GM19395 (cell line): Measurements from ENCODE around the gene SIAH1.
A peak's percentile ranks its signal among the peaks of the same experiment; 100 is the strongest.
"Not testable (repeated sequence)": the region's sequence is repeated elsewhere in the genome, so short reads cannot be mapped to it uniquely, and the experiment has no call there.

ENCODE experiments used
- ATAC-seq: cut with Tn5 transposase; IDR thresholded peaks from one replicate; pipeline ENCODE4 v1.9.1; 2021; ENCODE audit warnings: mild to moderate bottlenecking, moderate library complexity; ENCODE audit not compliant: unreplicated experiment

The SIAH1 gene, protein sequence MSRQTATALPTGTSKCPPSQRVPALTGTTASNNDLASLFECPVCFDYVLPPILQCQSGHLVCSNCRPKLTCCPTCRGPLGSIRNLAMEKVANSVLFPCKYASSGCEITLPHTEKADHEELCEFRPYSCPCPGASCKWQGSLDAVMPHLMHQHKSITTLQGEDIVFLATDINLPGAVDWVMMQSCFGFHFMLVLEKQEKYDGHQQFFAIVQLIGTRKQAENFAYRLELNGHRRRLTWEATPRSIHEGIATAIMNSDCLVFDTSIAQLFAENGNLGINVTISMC

GRCh38 chr16:48385253-48386150 is at the start of gene SIAH1:
TSS of gene SIAH1 (minus strand) at chr16:48385413. CDS start at chr16:48362428, 22,985 bp downstream.
- peak; percentile 58 for ATAC-seq

DNA sequence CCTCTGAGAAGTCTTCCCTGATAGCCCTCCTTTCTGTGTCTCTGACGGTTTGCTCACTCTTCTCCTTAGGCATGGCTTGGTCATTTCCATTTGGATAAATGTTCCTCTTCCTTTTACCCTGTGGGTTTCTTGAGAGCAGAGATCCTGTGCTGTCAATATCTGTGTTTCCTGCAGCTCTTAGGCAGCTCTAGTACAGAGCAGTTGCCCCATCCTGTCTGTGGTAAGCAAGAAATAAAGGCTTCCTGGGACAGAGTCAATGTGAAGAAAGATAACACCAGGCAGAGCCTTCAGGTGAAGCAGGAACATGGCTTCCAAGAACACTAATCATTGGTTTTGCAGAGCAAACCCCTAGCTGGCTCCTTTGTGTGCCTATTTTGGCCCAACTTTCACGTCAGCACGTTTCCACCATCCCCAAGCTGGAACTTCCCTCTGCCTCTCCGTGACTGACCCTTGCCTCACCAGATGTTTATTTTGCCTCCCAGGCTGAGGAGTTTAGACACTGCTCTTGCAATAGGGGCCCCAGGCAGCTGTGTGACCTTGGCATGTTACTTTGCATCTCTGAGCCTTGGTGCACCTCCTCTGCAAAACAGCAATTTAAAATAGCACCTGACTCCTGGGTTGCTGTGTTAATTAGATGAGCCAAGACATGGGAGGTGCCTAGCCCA is 49.6 kb upstream of the SIAH1 start:
- ATAC-seq: no peak

DNA sequence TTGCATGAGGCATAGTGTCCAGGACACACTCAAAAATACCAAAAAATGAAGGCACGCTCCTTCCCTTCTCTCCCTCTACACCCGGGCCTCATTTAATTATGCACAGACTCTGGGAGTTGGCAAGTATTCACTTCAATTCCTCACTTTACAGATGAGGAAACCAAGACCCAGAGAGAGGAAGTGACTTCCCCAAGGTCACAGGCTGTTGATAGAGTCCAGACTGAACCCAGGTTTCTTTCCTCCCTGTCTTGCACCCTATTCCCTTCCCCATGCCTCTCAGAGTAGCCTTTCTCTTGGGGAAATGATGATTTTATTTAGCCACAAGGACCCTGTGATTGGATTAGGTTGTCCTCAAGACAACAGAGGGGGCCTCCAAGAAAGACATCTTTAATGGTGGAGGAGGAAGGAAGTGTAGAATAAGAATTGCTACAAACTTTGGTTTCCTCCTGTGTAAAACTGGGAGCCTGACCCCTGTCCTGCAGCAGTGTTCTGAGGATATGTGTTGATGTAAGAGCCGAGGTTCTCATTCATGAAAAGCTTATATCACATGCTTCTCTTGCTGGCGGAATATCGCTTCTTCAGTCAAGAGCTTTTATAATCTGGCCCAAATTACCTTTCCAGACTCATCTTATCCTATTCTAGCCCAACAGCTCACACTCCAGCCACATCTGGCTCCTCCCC is 48.8 kb upstream of the SIAH1 start:
- no peak for ATAC-seq

DNA sequence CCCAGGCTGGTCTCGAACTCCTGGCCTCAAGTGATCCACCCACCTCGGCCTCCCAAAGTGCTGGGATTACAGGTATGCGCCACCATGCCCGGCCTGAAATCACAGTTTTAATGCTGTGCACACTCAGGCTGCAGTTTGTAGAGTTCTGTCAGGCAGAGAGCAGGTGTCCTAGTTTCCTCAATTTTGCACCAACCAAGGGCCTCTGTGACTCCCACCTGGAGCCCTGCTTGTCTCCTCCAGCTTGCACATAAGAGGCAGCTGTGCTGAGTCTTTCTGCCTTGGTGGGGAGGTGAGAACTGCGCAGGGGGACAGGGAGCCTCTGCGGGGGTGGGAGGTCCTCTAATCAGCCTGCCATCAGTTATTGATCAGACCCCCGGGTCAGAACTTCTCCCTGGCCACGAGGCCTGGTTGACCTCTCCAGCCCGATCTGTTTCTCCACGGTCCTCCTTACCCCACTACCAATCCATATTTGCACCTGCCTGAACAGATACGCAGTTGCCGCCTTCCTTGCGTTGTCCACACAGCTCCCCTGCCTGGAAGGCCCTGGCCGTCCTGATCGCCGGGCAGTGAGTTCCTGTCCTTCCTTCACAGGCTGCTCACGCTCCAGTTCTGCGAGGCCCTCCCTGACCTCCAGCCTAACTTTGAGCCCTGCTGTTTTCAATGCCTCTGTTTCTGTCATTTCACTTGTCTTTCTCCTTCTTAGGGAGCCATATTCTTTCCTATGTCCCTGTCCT is 48.1 kb upstream of the SIAH1 start:
- no peak for ATAC-seq

DNA sequence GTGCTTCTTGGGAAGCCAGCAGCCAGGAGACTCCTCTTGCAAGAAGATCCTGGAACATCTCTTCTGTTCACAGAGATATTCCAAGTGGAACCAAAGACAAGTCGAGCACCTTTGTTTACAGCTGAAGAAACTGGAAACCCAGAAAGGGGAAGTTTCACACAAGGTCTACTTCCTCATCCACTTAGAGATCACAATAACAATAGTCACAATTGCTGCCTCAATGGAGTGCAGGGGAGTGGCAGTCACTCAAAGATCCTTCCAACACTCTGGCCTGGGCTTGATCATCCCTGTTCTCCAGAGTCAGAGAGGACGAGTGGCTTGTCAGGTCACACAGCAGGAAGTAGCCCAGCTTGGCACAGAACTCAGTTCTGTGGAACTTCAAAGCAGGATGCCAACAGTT is 46.9 kb upstream of the SIAH1 start:
- ATAC-seq: peak; percentile 83

DNA sequence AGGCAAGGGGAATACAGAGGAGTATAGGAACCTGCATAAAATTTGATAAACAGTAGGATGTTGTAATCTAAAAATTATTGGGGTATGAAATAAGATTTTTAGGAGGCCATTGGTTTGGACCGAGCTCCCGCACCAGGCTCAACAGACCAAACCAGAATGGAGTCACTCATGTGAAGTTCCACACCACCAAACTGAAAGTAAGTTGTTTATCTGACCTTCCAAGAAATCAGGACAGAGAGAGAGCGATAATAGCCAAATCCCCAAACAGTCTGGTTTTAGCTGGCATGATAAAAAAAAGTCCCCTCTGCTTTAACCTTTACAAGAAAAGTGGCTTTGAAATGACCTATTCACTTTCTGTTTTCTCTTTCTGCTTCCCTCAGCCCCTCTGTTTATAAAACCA is 45.7 kb upstream of the SIAH1 start:
- no peak for ATAC-seq

DNA sequence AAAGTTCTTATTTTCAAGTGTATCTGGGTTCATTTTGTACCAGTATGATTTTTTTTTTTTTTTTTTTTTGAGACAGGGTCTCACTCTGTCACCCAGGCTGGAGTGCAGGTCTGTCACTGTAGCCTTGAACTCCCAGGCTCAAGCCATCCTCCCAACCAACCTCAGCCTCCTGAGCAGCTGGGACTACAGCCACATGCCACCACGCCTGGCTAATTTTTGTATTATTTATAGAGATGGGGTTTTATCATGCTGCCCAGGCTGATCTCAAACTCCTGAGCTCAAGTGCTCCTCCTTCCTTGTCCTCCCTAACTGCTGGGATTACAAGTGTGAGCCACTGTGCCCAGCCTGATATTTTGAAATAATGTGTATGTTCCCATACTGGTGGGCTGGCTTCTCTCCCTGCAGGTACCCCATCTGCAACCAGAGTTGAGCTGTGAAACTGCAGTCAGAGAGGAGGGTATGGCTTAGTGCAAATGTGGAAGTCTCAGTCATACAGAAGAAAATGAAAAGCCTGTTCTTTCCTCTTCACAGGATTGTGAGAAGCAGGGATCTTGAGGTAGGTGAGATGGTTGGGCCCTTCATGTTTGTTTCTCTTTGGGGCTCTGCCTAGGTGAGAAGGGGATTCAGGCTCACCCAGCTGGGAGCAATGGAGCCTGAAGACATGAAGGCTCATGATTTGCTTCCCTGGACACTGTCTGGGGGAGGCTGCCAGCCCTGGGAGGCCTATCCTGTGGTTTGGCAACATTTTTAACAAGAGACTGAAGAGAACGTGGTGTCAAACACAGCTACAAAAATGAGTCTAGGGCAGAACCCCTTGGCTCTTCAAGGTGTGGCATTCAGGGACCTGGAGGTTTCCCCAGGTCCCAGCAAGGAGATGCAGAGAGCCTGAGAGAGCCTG is 41.3 kb upstream of the SIAH1 start:
- no peak for ATAC-seq

- no peak for ATAC-seq
These were observed 37.3 kb upstream of the SIAH1 start for GRCh38 chr16:48422537-48422936.

GRCh38 chr16:48421741-48422140 is 36.5 kb upstream of the SIAH1 start:
- no peak for ATAC-seq

DNA sequence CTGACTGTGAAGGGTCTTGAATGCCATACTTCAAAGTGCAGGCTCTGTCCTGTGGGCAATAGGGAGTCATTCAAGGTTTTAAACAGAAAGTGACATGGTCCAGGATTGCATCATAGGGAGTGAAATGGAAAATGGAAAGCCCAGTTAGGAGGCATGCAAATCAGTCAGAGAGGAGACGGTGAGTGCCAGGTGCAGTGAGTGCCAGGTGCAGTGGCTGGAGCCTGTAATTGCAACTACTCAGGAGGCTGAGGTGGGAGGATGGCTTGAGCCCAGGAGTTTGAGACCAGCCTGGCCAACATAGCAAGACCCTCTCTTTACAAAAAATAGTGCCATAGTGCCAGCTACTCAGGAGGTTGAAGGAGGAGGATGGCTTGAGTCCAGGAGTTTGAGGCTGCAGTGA is 35.2 kb upstream of the SIAH1 start:
- no peak for ATAC-seq

DNA sequence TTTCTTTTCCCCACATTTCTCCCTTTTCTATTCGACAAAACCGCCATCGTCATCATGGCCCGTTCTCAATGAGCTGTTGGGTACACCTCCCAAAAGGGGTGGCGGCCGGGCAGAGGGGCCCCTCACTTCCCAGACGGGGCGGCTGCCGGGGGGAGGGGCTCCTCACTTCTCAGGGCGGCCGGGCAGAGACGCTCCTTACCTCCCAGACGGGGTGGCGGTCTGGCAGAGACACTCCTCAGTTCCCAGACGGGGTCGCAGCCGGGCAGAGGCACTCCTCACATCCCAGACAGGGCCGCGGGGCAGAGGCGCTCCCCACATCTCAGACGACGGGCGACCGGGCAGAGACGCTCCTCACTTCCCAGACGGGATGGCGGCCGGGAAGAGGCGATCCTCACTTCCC is 31.4 kb upstream of the SIAH1 start:
- not testable (repeated sequence) for ATAC-seq

GRCh38 chr16:48413272-48413671 is 28.1 kb upstream of the SIAH1 start:
- ATAC-seq: no peak

GRCh38 chr16:48409839-48410632 is 24.8 kb upstream of the SIAH1 start:
- no peak for ATAC-seq

GRCh38 chr16:48408688-48409087 is 23.5 kb upstream of the SIAH1 start:
- no peak for ATAC-seq

DNA sequence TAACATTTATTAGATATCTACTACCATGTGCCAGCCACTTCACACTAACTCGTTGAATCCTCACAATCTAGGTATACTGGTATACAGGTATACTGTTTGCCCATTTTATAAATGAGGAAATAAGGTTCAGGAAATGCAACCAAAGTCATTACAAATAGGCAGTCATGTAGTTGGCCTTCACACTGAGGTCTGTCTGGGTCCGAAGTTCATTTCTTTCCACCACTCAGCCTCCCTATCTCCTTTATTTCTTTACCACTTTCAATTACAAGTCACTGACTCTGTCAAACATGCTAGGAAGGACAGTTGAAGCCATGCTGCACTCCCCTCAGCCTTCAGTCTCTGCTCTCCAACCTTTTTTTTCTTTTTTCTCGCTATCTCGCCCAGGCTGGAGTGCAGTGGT is 20.7 kb upstream of the SIAH1 start:
- ATAC-seq: no peak

GRCh38 chr16:48405153-48405552 is 19.9 kb upstream of the SIAH1 start:
- no peak for ATAC-seq

DNA sequence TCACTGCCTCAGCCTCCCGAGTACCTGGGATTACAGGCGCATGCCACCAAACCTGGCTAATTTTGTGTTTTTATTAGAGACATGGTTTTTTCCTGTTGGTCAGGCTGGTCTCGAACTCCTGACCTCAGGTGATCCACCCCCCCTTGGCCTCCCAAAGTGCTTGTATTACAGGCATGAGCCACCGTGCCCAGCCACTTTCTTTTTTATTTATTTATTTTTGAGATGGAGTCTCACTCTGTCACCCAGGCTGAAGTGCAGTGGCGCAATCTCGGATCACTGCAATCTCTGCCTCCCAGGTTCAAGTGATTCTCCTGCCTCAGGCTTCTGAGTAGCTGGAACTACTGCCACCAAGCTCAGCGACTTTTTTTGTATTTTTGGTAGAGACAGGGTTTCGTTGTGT is 17.3 kb upstream of the SIAH1 start:
- not testable (repeated sequence) for ATAC-seq

DNA sequence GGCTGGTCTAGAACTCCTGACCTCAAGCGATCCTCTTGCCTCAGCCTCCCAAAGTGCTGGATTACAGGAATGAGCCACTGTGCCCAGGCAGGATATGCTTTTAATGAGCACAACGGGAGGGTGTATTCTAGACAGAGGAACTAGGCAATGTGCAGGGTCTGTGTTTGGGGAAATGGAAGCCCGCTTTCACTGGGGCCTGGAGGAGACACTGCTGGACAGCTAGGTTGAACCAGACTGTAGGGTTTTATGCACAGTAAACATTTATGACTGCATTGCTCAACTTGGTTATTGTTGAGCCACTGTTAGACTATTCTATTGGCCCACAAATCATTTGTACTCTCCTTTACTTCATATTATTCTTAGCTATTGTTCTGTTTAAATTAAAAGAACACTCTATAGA is 10.2 kb upstream of the SIAH1 start:
- no peak for ATAC-seq

- ATAC-seq: no peak
These were observed 9.1 kb upstream of the SIAH1 start for GRCh38 chr16:48394355-48394703.
